GM12878 (cell line): ENCODE data around the gene SLC25A26. TPM values are rescaled to one million over a fixed set of nuclear protein-coding genes. Genes with fewer than 3 reads are reported as not detected.

ENCODE experiments used
- BACH1 ChIP-seq: fragments of 450-650 bp; IDR thresholded peaks from 2 replicates; pipeline ENCODE4 v1.6.1; 2017; ENCODE audit warnings: mild to moderate bottlenecking, borderline replicate concordance
- CREB1 ChIP-seq: IDR thresholded peaks from 2 replicates; pipeline ENCODE4 v1.6.1; 2012; ENCODE audit warnings: low read depth, mild to moderate bottlenecking, inconsistent platforms
- CREM ChIP-seq: IDR thresholded peaks from 2 replicates; pipeline ENCODE4 v1.6.1; 2014; ENCODE audit warnings: antibody characterized with exemption, low read depth
- CUX1 ChIP-seq: IDR thresholded peaks from 2 replicates; pipeline ENCODE4 v1.6.1; 2012; ENCODE audit warnings: improper control_type of control experiment, low read depth, low read length; ENCODE audit not compliant: insufficient replicate concordance
- E4F1 ChIP-seq: fragments of 450-650 bp; IDR thresholded peaks from 2 replicates; pipeline ENCODE4 v1.6.1; 2018; ENCODE audit warnings: borderline replicate concordance, mild to moderate bottlenecking; ENCODE audit not compliant: partially characterized antibody
- EED ChIP-seq: sonication (generic); IDR thresholded peaks from 2 replicates; pipeline ENCODE4 v1.6.1; 2016; ENCODE audit warnings: antibody characterized with exemption, low read depth
- IKZF2 ChIP-seq, 2 experiments: fragments of 450-650 bp; IDR thresholded peaks; 2 replicates each; pipeline ENCODE4 v1.6.1; 2017; ENCODE audit warnings: mild to moderate bottlenecking in 2 of 2, moderate library complexity in 2 of 2
- IRF4 ChIP-seq: IDR thresholded peaks from 2 replicates; pipeline ENCODE4 v1.6.1; 2011; ENCODE audit warnings: low read depth, low read length
- MEF2A ChIP-seq: IDR thresholded peaks from 2 replicates; pipeline ENCODE4 v1.6.1; 2011; ENCODE audit warnings: low read depth, mild to moderate bottlenecking, low read length, moderate library complexity; ENCODE audit not compliant: insufficient read depth
- POLR2AphosphoS5 ChIP-seq: IDR thresholded peaks from 2 replicates; pipeline ENCODE4 v1.6.1; 2011; ENCODE audit warnings: mild to moderate bottlenecking, low read length, inconsistent platforms
- RB1 ChIP-seq: fragments of 450-650 bp; formaldehyde crosslinking; IDR thresholded peaks from 2 replicates; pipeline ENCODE4 v1.6.1; 2017; ENCODE audit warnings: mild to moderate bottlenecking, borderline replicate concordance
- SIN3A ChIP-seq: IDR thresholded peaks from 2 replicates; pipeline ENCODE4 v1.6.1; 2012; ENCODE audit warnings: low read depth, low read length, improper control_type of control experiment
- SMC3 ChIP-seq: IDR thresholded peaks from 2 replicates; pipeline ENCODE4 v1.6.1; 2011; ENCODE audit warnings: low read length, improper control_type of control experiment, borderline replicate concordance
- SREBF2 ChIP-seq: IDR thresholded peaks from 2 replicates; pipeline ENCODE4 v1.6.1; 2012; ENCODE audit warnings: mild to moderate bottlenecking, low read length
- YY1 ChIP-seq: IDR thresholded peaks from 2 replicates; pipeline ENCODE4 v1.6.1; 2011; ENCODE audit warnings: low read depth, mild to moderate bottlenecking, low read length
- ZNF207 ChIP-seq: fragments of 450-650 bp; IDR thresholded peaks from 2 replicates; pipeline ENCODE4 v1.6.1; 2014; ENCODE audit warnings: antibody characterized with exemption, mild to moderate bottlenecking, borderline replicate concordance
- ZNF592 ChIP-seq: fragments of 450-650 bp; IDR thresholded peaks from 2 replicates; pipeline ENCODE4 v1.6.1; 2017; ENCODE audit warnings: mild to moderate bottlenecking, moderate library complexity
- polyA plus RNA-seq, 11 experiments: library from polyadenylated mRNA; depleted of rRNA in 4 of 11; unstranded in 6 of 11; stranded (reverse) in 5 of 11; fragments of >200 nt; fragmentation: Nextera tagmentation in 4 of 11; fragmentation: Illumina TruSeq in 1 of 11; extraction: Ambion mirVana in 4 of 11; extraction: Trizol in 1 of 11; gene quantifications; 1 replicate in 1 of 11; 2 replicates in 10 of 11; pipeline versions ENCODE4 v1.2.1 to v1.2.3, GENCODE V29; 2011 to 2016; ENCODE audit warnings: inconsistent platforms in 2 of 11, missing spikeins in 2 of 11, low read depth in 1 of 11
- total RNA-seq, 4 experiments: library from RNA; depleted of rRNA in 3 of 4; stranded (reverse); fragments of >200 nt in 3 of 4; fragmentation: Illumina TruSeq in 1 of 4; extraction: Trizol in 1 of 4; gene quantifications; 2 replicates each; pipeline versions ENCODE4 v1.2.1 to v1.2.3, GENCODE V29; 2013 to 2021

Gene SLC25A26
- total and polyA plus RNA-seq, 10 of the 15 experiments (the other 5 are each of a cell fraction or from before 2014, with no cell fraction given): 14.6 to 49.7 (median 24.9) TPM

- TF ChIP-seq ZNF592: 0 out of 2 replicates have a peak, but pooled peaks have one; percentile 36
- TF ChIP-seq YY1: 0 out of 2 replicates have a peak, but pooled peaks have one; percentile 38
- TF ChIP-seq CUX1: peak; percentile 62
- TF ChIP-seq RB1: 0 out of 2 replicates have a peak, but pooled peaks have one; percentile 34
- TF ChIP-seq BACH1: no peak
- TF ChIP-seq IKZF2 (IDR thresholded peaks at IDR 0.05): peak; percentile 88 to 90
- TF ChIP-seq SREBF2: no peak
- peak; percentile 55; the same call in 1 of the 2 replicates for TF ChIP-seq POLR2AphosphoS5
- TF ChIP-seq MEF2A: no peak
- no peak; the same call in 1 of the 2 replicates for TF ChIP-seq EED
- TF ChIP-seq SIN3A: no peak
- no peak for TF ChIP-seq E4F1
- no peak for TF ChIP-seq IRF4
- no peak for TF ChIP-seq ZNF207
- TF ChIP-seq CREB1: 0 out of 2 replicates have a peak, but pooled peaks have one; percentile 5
- peak; percentile 52; the same call in 1 of the 2 replicates for TF ChIP-seq CREM
- TF ChIP-seq SMC3: no peak
Observed at GRCh38 chr3:66386011-66386924, 165.5 kb downstream of the SLC25A26 start (continued).
